Mononuclear cell (primary cell): ENCODE results near the gene ADAMTS2. TPM values are rescaled to one million over a fixed set of nuclear protein-coding genes. Genes with fewer than 3 reads are reported as not detected.

Source experiments
- H3K27me3 ChIP-seq: 2 replicates; pipeline ENCODE4 v1.6.0; 2011; ENCODE audit warnings: low read length, control low read depth; ENCODE audit not compliant: insufficient read depth
- H3K4me1 ChIP-seq: 2 replicates; pipeline ENCODE4 v1.5.1; 2011; ENCODE audit warnings: mild to moderate bottlenecking, low read length, control low read depth; ENCODE audit not compliant: insufficient read depth
- H3K4me3 ChIP-seq: 2 replicates; pipeline ENCODE4 v1.5.1; 2011; ENCODE audit warnings: mild to moderate bottlenecking, low read length, moderate library complexity
- H3K9me3 ChIP-seq: 2 replicates; pipeline ENCODE4 v1.5.1; 2011; ENCODE audit warnings: low read depth, mild to moderate bottlenecking, control low read depth, low read length
- total RNA-seq: library from RNA; depleted of rRNA; stranded (reverse); fragments of >200 nt; gene quantifications from one replicate; pipeline ENCODE4 v1.2.3, GENCODE V29; 2012

ADAMTS2 gene
- total RNA-seq, 1 donor: 0.21 TPM

DNA sequence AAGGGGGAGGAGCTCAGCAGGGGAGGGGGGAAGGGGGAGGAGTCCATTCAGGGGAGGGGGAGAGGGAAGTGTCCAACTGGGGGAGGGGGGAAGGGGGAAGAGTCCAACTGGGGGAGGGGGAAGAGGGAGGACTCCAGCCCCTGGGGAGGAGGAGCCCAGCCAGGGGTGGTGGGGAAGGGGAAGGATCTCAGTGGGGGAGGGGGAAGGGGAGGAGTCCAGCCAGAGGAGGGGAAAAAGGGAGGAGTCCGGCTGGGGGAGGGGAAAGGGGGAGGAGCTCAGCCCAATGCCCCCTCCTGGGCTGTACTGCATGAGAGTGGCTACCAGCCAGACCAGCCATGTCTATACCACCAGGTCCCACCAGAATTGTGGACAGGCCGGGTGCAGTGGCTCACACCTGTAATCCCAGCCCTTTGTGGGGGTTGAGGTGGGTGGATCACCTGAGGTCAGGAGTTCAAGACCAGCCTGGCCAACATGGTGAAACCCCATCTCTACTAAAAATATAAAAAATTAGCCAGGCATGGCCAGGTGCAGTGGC lies 30.6 kb upstream of the ADAMTS2 start:
- Histone ChIP-seq H3K9me3 (no peaks in the 10 kb centered on the region), H3K27me3 (no peaks in the 10 kb centered on the region), H3K4me1 (no peaks in the 10 kb centered on the region), H3K4me3 (no peak overlapping the region)

- no peaks in the 10 kb centered on the region for H3K9me3 ChIP-seq
- H3K4me1 ChIP-seq: no peaks in the 10 kb centered on the region
- no peak overlapping the region for H3K4me3 ChIP-seq
- H3K27me3 ChIP-seq: no peaks in the 10 kb centered on the region
These were observed 30.0 kb upstream of the ADAMTS2 start for GRCh38 chr5:179375236-179375685.

DNA sequence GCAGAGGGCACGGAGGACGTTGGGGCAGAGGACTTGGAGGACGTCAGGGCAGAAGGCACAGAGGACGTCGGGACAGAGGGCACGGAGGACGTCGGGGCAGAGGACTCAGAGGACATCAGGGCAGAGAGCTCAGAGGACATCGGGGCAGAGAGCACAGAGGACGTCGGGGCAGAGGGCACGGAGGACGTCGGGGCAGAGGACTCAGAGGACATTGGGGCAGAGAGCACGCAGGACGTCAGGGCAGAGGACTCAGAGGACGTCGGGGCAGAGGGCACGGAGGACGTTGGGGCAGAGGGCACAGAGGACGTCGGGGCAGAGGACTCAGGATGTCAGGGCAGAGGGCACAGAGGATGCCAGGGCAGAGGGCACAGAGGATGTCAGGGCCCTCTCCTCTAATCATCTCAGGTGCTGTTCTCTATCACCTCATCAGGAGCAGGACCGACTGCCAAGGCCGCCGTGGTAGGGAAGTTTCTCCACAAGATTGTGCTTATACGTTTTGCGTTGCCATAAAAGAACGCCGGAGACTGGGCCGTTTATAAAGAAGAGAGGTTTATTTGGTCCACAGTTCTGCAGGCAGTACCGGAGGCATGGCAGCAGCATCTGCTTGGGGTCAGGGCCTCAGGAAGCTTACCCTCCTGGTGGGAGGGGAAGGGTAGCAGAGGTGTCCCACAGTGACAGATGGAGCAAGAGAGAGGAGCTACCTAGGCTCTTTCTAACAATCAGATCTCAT lies 29.4 kb upstream of the ADAMTS2 start:
- H3K9me3 ChIP-seq: no peaks in the 10 kb centered on the region
- H3K4me3 ChIP-seq: no peak overlapping the region
- no peaks in the 10 kb centered on the region for H3K4me1 ChIP-seq
- no peaks in the 10 kb centered on the region for H3K27me3 ChIP-seq

GRCh38 chr5:179373961-179374505 lies 28.8 kb upstream of the ADAMTS2 start:
- Histone ChIP-seq H3K4me1 (no peaks in the 10 kb centered on the region), H3K4me3 (no peak overlapping the region), H3K9me3 (no peaks in the 10 kb centered on the region), H3K27me3 (no peaks in the 10 kb centered on the region)

DNA sequence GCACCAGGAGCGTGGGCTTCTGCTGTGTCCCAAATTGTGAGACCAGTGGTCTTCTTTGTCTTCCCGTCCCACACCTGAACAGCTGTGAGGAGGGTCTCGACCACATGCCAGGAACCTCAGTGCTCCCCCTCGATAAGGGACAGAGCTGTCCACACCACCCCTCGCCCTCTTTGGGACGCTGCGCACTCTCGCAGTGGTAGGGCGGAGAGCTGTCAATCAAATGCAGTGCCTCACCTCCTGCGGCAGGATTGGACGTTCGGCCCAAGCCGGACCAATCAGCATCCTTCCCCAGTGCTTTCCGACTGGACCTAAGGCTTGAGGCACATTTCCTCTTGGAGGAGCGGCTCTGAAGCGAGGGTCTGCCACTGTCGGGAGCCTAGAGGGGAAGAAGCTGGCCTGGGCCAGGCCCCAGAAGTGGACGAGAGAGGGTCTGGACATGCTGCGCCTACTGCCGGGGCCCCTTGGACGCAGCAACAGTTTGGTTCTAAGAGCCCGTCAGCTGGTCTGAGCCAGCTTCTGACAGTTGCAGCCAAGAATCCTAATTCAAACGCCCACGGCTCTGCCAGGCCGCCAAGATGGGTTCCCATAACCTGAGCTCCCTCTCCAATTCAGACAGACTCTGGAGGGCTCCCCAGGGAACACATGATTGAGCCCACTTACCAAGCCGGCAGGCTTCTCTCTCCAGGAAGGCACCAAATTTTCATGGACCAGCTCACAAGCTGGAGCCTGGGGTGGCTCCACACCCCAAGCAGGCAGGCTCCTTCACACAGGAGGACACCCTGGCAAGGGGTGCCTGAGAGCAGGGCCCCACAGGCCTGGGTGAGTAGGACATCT lies 28.1 kb upstream of the ADAMTS2 start:
- Histone ChIP-seq H3K9me3 (no peaks in the 10 kb centered on the region), H3K4me1 (no peaks in the 10 kb centered on the region), H3K27me3 (no peaks in the 10 kb centered on the region)

DNA sequence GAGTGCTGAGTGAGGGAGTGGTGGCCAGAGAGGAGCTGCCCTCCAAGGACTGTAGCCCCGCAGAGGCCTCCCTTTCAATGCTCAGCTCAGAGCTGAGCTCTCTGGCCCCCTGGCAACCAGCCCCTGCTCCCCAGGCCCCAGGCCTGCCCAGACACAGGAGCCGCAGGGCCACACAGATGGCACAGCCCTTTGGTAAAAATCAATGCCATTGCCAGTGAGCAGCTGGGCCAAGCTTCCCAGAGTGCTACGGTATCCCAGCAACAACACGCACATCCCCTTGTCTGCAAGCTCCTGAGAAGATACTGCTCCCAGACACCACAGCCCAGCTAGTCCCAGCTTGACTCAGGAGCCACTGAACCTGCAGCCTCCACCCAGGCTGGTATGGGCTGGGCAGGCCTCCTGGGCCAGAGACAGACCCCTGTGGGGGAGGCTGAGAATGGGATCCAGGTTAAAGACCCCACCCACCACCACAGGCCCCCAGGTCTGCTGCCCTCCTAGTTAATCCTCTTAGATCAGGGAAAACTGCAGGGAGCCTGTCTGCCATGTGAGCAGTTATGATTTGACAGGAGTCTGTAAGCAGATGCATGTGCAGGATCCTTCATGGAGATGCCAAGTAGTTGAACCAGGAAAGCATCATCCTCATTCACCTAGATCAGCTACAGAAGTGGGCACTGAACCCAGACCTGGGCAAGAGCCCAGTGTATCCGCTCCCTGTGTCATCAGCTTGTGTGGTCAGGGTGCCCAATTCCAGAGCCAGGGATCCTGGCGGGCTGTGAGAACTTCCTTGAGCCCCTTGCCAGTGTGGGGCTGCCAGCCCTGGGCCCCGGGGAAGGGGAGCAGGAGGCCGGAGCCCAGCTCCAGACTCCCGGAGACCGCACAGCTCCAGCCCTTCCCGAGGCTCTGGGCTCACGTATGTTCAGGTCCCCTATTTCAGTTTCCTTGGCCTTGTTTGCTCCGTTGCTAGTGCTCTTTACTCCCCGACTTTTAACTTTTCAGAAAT lies 26.7 kb upstream of the ADAMTS2 start:
- Histone ChIP-seq H3K27me3 (no peaks in the 10 kb centered on the region), H3K9me3 (no peaks in the 10 kb centered on the region), H3K4me1 (no peaks in the 10 kb centered on the region), H3K4me3 (no peak overlapping the region)

More for the DNA sequence above, 28.1 kb upstream of the ADAMTS2 start:
- no peak overlapping the region for H3K4me3 ChIP-seq

- H3K9me3 ChIP-seq: no peaks in the 10 kb centered on the region
- H3K27me3 ChIP-seq: no peaks in the 10 kb centered on the region
- no peak overlapping the region for H3K4me3 ChIP-seq
- H3K4me1 ChIP-seq: no peaks in the 10 kb centered on the region
These were observed 25.9 kb upstream of the ADAMTS2 start for GRCh38 chr5:179371121-179371510.

GRCh38 chr5:179370490-179371120 lies 25.3 kb upstream of the ADAMTS2 start:
- no peaks in the 10 kb centered on the region for H3K4me1 ChIP-seq
- H3K4me3 ChIP-seq: no peak overlapping the region
- no peaks in the 10 kb centered on the region for H3K9me3 ChIP-seq
- H3K27me3 ChIP-seq: no peaks in the 10 kb centered on the region

GRCh38 chr5:179369530-179369884 lies 24.2 kb upstream of the ADAMTS2 start:
- Histone ChIP-seq H3K27me3 (no peaks in the 10 kb centered on the region), H3K4me1 (no peaks in the 10 kb centered on the region), H3K4me3 (no peak overlapping the region), H3K9me3 (no peaks in the 10 kb centered on the region)

- Histone ChIP-seq H3K27me3 (no peaks in the 10 kb centered on the region), H3K4me3 (no peak overlapping the region), H3K4me1 (no peaks in the 10 kb centered on the region), H3K9me3 (no peaks in the 10 kb centered on the region)
These were observed 23.7 kb upstream of the ADAMTS2 start for GRCh38 chr5:179368806-179369529.

- no peaks in the 10 kb centered on the region for H3K9me3 ChIP-seq
- no peak overlapping the region for H3K4me3 ChIP-seq
- H3K4me1 ChIP-seq: no peaks in the 10 kb centered on the region
- no peaks in the 10 kb centered on the region for H3K27me3 ChIP-seq
These were observed 23.0 kb upstream of the ADAMTS2 start for GRCh38 chr5:179368126-179368805.

DNA sequence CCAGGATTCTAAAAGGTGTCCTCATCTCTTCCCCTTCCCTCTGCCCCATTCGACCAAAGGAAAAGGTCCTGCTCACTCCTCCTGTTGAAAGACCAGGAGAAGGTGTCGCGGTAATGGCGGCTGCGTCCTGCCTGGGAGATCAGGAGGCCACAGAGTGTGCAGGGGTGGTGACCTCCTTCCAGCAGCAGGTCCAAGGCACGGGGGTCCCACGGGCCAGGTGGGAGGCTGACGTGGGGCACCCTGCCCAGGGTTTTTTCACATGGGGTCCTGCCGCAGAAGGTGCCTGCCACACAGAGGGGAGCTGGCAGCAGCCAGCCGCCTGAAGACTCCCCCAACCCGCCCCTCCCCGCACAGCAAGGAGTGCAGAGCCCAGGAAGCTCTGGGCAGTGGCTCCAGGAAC lies 22.2 kb upstream of the ADAMTS2 start:
- H3K4me3 ChIP-seq: no peak overlapping the region
- H3K4me1 ChIP-seq: no peaks in the 10 kb centered on the region
- no peaks in the 10 kb centered on the region for H3K9me3 ChIP-seq
- H3K27me3 ChIP-seq: no peaks in the 10 kb centered on the region

GRCh38 chr5:179362355-179362754 lies 17.1 kb upstream of the ADAMTS2 start:
- H3K4me3 ChIP-seq: no peak overlapping the region
- no peaks in the 10 kb centered on the region for H3K4me1 ChIP-seq
- H3K9me3 ChIP-seq: no peaks in the 10 kb centered on the region
- H3K27me3 ChIP-seq: no peaks in the 10 kb centered on the region
